Measurements from ENCODE around the gene CTSE. TPM values are rescaled to one million over a fixed set of nuclear protein-coding genes. Genes with fewer than 3 reads are reported as not detected.
A peak's percentile ranks its signal among the peaks of the same experiment; 100 is the strongest.

CTSE gene
- total and polyA plus RNA-seq, 2 donors (not counting 1 experiment from before 2014, with no cell fraction given), result not detected

DNA sequence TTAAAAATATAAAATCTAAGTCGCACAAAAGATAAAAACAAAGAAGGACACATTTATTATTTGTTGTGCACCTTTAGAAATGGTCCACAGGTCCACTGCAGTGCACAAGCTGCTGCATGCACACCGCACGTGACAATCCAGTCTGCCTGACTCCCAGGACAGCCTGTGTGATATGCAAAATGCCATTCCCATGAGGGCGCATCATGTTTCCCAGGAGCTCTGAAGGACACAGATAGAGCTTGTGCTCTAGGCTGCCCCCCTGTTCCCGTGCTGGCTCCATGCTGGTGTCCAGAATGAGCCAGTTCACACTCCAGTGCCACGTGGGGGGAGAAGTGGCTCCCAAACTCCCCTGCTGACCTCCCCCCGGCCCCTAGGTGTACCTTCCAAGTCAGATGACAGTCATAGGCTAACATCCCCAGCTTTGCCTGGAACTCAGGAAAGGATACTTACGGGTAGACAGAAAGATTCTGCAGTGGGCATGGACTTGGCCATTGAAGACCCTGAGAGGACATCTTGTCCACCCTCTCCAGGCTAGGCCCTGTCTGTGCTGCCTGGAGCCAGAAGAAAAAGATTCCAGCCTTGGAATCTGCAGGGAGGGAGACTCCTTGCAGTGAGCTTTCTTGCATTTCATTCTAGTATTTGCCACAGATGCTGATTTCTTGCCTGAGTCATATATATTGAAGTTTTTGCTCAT is 46.8 kb downstream of the CTSE start:
- no peak overlapping the region for H3K27ac ChIP-seq (ENCODE audit: low read length in 2 of 2)
- ChIA-PET CTCF (interaction anchor here (0.7 to 11.3 kb wide), 99 partner anchors 9 to 785 kb away, joined by 3 to 434 read pairs (median 4); partner anchors contain the start of genes CTSE, PM20D1, SLC26A9 and SLC45A3), POLR2A (interaction anchor here (1.1 to 1.6 kb wide), 2 partner anchors 185 to 227 kb away, joined by 3 to 7 read pairs; no protein-coding TSS in a partner anchor)
- no peaks in the 10 kb centered on the region for H3K27me3 ChIP-seq (replicated peaks in 1 of 4; ENCODE audit: control extremely low read depth in 1 of 4, control insufficient read depth in 3 of 4, insufficient read depth in 4 of 4, low read length in 3 of 4)
- DNase-seq (peak; percentile 19), ATAC-seq (ENCODE audit: low read depth) (no peak)
- no peak overlapping the region for H3K9ac ChIP-seq (ENCODE audit: low read length)
- Mint-ChIP-seq H3K4me1 (no peaks in the 10 kb centered on the region), H3K9me3 (ENCODE audit: insufficient read depth) (no peaks in the 10 kb centered on the region), H3K4me3 (no peak overlapping the region), H3K27me3 (peaks cover 2% of the 10 kb centered on the region), H3K27ac (no peak overlapping the region)
- H3K9me3 ChIP-seq (ENCODE audit: control extremely low read depth in 1 of 3, control insufficient read depth in 2 of 3, insufficient read depth in 1 of 3, low read length in 2 of 3), result no peaks in the 10 kb centered on the region
- intact Hi-C loops (cut with micrococcal nuclease), result loop anchor here (1.0 to 5.0 kb wide), 4 partner anchors 58 to 265 kb away; no protein-coding TSS in a partner anchor
- TF ChIP-seq, protein P1, sequence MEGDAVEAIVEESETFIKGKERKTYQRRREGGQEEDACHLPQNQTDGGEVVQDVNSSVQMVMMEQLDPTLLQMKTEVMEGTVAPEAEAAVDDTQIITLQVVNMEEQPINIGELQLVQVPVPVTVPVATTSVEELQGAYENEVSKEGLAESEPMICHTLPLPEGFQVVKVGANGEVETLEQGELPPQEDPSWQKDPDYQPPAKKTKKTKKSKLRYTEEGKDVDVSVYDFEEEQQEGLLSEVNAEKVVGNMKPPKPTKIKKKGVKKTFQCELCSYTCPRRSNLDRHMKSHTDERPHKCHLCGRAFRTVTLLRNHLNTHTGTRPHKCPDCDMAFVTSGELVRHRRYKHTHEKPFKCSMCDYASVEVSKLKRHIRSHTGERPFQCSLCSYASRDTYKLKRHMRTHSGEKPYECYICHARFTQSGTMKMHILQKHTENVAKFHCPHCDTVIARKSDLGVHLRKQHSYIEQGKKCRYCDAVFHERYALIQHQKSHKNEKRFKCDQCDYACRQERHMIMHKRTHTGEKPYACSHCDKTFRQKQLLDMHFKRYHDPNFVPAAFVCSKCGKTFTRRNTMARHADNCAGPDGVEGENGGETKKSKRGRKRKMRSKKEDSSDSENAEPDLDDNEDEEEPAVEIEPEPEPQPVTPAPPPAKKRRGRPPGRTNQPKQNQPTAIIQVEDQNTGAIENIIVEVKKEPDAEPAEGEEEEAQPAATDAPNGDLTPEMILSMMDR (IDR thresholded peaks at IDR 0.05), result no peak
- TF ChIP-seq EZH2 (IDR thresholded peaks at IDR 0.05; ENCODE audit: borderline replicate concordance, insufficient read depth, low read depth, low read length, poor library complexity, severe bottlenecking), result no peak
- H3K4me2 ChIP-seq (replicated peaks; ENCODE audit: low read depth, low read length, poor library complexity, severe bottlenecking), result no peak overlapping the region
- no peak overlapping the region for H2AFZ ChIP-seq (ENCODE audit: insufficient read depth, low read depth, low read length, poor library complexity, severe bottlenecking)
- no peaks in the 10 kb centered on the region for H4K20me1 ChIP-seq (ENCODE audit: control insufficient read depth, insufficient read depth, low read length, poor library complexity, severe bottlenecking)
- no peaks in the 10 kb centered on the region for H3K4me1 ChIP-seq (ENCODE audit: control insufficient read depth in 2 of 2, insufficient read depth in 2 of 2, low read length in 2 of 2)
- 81% methylated on average over 7 of the region's 8 CpGs for whole genome bisulfite sequencing (ENCODE audit: insufficient coverage)
- no peaks in the 10 kb centered on the region for H3K79me2 ChIP-seq (ENCODE audit: control insufficient read depth, insufficient read depth, low read length)
- no peaks in the 10 kb centered on the region for H3K36me3 ChIP-seq (replicated peaks in 1 of 2; ENCODE audit: control extremely low read depth in 1 of 2, control insufficient read depth in 1 of 2, extremely low read depth in 1 of 2, insufficient read depth in 2 of 2, low read length in 1 of 2)
- no peak overlapping the region for H3K4me3 ChIP-seq (ENCODE audit: control extremely low read depth in 1 of 5, extremely low read depth in 1 of 5, insufficient read depth in 1 of 5, low read depth in 2 of 5, low read length in 4 of 5)

- DNase-seq (no peak), ATAC-seq (ENCODE audit: low read depth) (no peak)
- intact Hi-C loops (cut with micrococcal nuclease), result loop anchor here (2.0 to 5.0 kb wide), 2 partner anchors 131 to 264 kb away; no protein-coding TSS in a partner anchor
- no peak overlapping the region for H3K27ac ChIP-seq (ENCODE audit: low read length in 2 of 2)
- H3K4me1 Mint-ChIP-seq, result no peaks in the 10 kb centered on the region
- H3K4me2 ChIP-seq (replicated peaks; ENCODE audit: low read depth, low read length, poor library complexity, severe bottlenecking), result no peak overlapping the region
- no peaks in the 10 kb centered on the region for H3K4me1 ChIP-seq (ENCODE audit: control insufficient read depth in 2 of 2, insufficient read depth in 2 of 2, low read length in 2 of 2)
- H3K9me3 ChIP-seq (ENCODE audit: control extremely low read depth in 1 of 3, control insufficient read depth in 2 of 3, insufficient read depth in 1 of 3, low read length in 2 of 3), result no peaks in the 10 kb centered on the region
- H3K4me3 Mint-ChIP-seq, result no peak overlapping the region
- H2AFZ ChIP-seq (ENCODE audit: insufficient read depth, low read depth, low read length, poor library complexity, severe bottlenecking), result no peak overlapping the region
- H3K9ac ChIP-seq (ENCODE audit: low read length), result no peak overlapping the region
- H3K36me3 ChIP-seq (replicated peaks in 1 of 2; ENCODE audit: control extremely low read depth in 1 of 2, control insufficient read depth in 1 of 2, extremely low read depth in 1 of 2, insufficient read depth in 2 of 2, low read length in 1 of 2), result no peaks in the 10 kb centered on the region
- no peak overlapping the region for H3K27ac Mint-ChIP-seq
- WGBS (ENCODE audit: insufficient coverage), result 94% methylated on average over 3 of the region's 4 CpGs
- H3K79me2 ChIP-seq (ENCODE audit: control insufficient read depth, insufficient read depth, low read length), result no peaks in the 10 kb centered on the region
- H3K4me3 ChIP-seq (ENCODE audit: control extremely low read depth in 1 of 5, extremely low read depth in 1 of 5, insufficient read depth in 1 of 5, low read depth in 2 of 5, low read length in 4 of 5), result no peak overlapping the region
- H4K20me1 ChIP-seq (ENCODE audit: control insufficient read depth, insufficient read depth, low read length, poor library complexity, severe bottlenecking), result no peaks in the 10 kb centered on the region
- H3K27me3 ChIP-seq (replicated peaks in 1 of 4; ENCODE audit: control extremely low read depth in 1 of 4, control insufficient read depth in 3 of 4, insufficient read depth in 4 of 4, low read length in 3 of 4), result no peaks in the 10 kb centered on the region
- TF ChIP-seq, protein P1 (IDR thresholded peaks at IDR 0.05), result no peak
- no peak for TF ChIP-seq EZH2 (IDR thresholded peaks at IDR 0.05; ENCODE audit: borderline replicate concordance, insufficient read depth, low read depth, low read length, poor library complexity, severe bottlenecking)
- ChIA-PET POLR2A (no interaction called here), CTCF (interaction anchor here (1.8 to 11.3 kb wide), 11 partner anchors 8 to 385 kb away, joined by 4 to 434 read pairs (median 28); no protein-coding TSS in a partner anchor)
- H3K9me3 Mint-ChIP-seq (ENCODE audit: insufficient read depth), result no peaks in the 10 kb centered on the region
- H3K27me3 Mint-ChIP-seq, result peaks cover 2% of the 10 kb centered on the region
Measured at GRCh38 chr1:205976036-205976435, 47.7 kb downstream of the CTSE start.

All from B cell (primary cell).